HEK293T (cell line): ENCODE data around the gene SIK1.

Experiments
- CTCF ChIA-PET: fragments of 350-600 bp; formaldehyde crosslinking; extraction: SDS; loops from one replicate; lab custom pipeline; 2021; ENCODE audit warnings: antibody characterized with exemption, inconsistent platforms; lab: Yijun Ruan, JAX
- POLR2A ChIA-PET: fragments of 350-600 bp; formaldehyde crosslinking; extraction: SDS; loops from one replicate; lab custom pipeline; 2020; ENCODE audit warnings: antibody characterized with exemption, inconsistent platforms; lab: Yijun Ruan, JAX
- DNase-seq: peaks from one replicate; pipeline ENCODE4 v3.0.0; 2012; ENCODE audit warnings: mixed read lengths; ENCODE audit errors: extremely low spot score
- ARNT ChIP-seq: fragments of 450-650 bp; IDR thresholded peaks from 2 replicates; pipeline ENCODE4 v1.6.1; 2017; ENCODE audit warnings: mild to moderate bottlenecking
- BHLHE40 ChIP-seq: fragments of 450-650 bp; IDR thresholded peaks from 2 replicates; pipeline ENCODE4 v1.6.1; 2016; ENCODE audit warnings: mild to moderate bottlenecking, moderate library complexity, borderline replicate concordance
- CTBP1 ChIP-seq: fragments of 450-650 bp; IDR thresholded peaks from 2 replicates; pipeline ENCODE4 v1.6.1; 2016; ENCODE audit warnings: borderline replicate concordance
- ELF4 ChIP-seq: fragments of 450-650 bp; IDR thresholded peaks from 2 replicates; pipeline ENCODE4 v1.6.1; 2017; ENCODE audit warnings: antibody characterized with exemption
- FOXA1 ChIP-seq: fragments of 450-650 bp; IDR thresholded peaks from 2 replicates; pipeline ENCODE4 v1.6.1; 2016; ENCODE audit warnings: mild to moderate bottlenecking
- FOXK2 ChIP-seq: fragments of 450-650 bp; IDR thresholded peaks from 2 replicates; pipeline ENCODE4 v1.6.1; 2016; ENCODE audit warnings: mild to moderate bottlenecking
- FOXM1 ChIP-seq: fragments of 450-650 bp; IDR thresholded peaks from 2 replicates; pipeline ENCODE4 v1.6.1; 2017; ENCODE audit warnings: mild to moderate bottlenecking, borderline replicate concordance
- HDGF ChIP-seq: fragments of 450-650 bp; IDR thresholded peaks from 2 replicates; pipeline ENCODE4 v1.6.1; 2017; ENCODE audit warnings: antibody characterized with exemption, borderline replicate concordance
- L3MBTL2 ChIP-seq: fragments of 450-650 bp; conservative IDR thresholded peaks from 2 replicates; pipeline ENCODE4 v1.6.1; 2016; ENCODE audit warnings: mild to moderate bottlenecking
- NFRKB ChIP-seq: fragments of 450-650 bp; IDR thresholded peaks from 2 replicates; pipeline ENCODE4 v1.6.1; 2016; ENCODE audit warnings: mild to moderate bottlenecking, moderate library complexity
- SP1 ChIP-seq: fragments of 450-650 bp; IDR thresholded peaks from 2 replicates; pipeline ENCODE4 v1.6.1; 2017
- SUZ12 ChIP-seq: fragments of 450-650 bp; IDR thresholded peaks from 2 replicates; pipeline ENCODE4 v1.6.1; 2016; ENCODE audit warnings: mild to moderate bottlenecking
- TARDBP ChIP-seq: fragments of 450-650 bp; IDR thresholded peaks from 2 replicates; pipeline ENCODE4 v1.6.1; 2016
- ZNF384 ChIP-seq: fragments of 450-650 bp; IDR thresholded peaks from 2 replicates; pipeline ENCODE4 v1.6.1; 2016
- TF ChIP-seq, protein P1 (sequence below): fragments of 450-650 bp; IDR thresholded peaks from 2 replicates; pipeline ENCODE4 v1.6.1; 2016

SIK1 gene

DNA sequence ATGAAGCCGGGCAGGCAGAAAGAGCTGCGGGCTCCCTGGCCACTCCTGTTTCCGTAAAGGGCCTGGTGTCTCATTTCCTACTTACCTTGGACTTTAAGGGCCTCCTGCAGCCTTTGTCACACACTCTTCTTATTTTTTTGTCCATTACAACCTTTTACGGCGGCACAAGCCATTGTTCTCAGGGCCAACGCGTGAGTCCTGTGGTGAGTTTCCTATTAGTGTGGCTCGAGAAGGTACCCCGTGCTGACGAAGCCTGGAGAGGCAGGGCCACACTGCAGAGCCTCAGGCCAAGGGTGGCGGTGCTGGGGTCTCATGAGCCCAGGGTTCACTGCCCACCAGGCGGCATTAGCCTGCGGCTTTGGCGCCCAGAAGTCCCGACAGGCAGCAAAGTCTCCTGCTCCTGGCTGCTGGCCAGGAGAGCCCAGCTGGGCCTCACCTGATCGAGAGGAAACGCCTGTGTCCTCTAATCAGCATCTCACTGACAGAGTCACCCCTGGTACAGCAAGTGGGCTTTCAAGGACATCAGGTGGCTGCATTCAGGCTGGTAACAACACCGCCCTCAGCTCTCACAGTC lies 62.0 kb downstream of the SIK1 start:
- TF ChIP-seq CTBP1 = no peak
- no peak for TF ChIP-seq ARNT
- TF ChIP-seq HDGF = no peak
- TF ChIP-seq ELF4 = no peak
- TF ChIP-seq BHLHE40 = no peak
- no peak for TF ChIP-seq FOXM1
- TF ChIP-seq TARDBP = no peak
- TF ChIP-seq L3MBTL2 = no peak
- TF ChIP-seq, protein P1, sequence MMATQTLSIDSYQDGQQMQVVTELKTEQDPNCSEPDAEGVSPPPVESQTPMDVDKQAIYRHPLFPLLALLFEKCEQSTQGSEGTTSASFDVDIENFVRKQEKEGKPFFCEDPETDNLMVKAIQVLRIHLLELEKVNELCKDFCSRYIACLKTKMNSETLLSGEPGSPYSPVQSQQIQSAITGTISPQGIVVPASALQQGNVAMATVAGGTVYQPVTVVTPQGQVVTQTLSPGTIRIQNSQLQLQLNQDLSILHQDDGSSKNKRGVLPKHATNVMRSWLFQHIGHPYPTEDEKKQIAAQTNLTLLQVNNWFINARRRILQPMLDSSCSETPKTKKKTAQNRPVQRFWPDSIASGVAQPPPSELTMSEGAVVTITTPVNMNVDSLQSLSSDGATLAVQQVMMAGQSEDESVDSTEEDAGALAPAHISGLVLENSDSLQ = no peak
- no peak for TF ChIP-seq NFRKB
- TF ChIP-seq FOXK2 = no peak
- no peak for TF ChIP-seq FOXA1
- no peak for TF ChIP-seq SP1
- no peak for TF ChIP-seq SUZ12
- TF ChIP-seq ZNF384 = no peak
- ChIA-PET CTCF (no interaction called here), POLR2A (no interaction called here)
- DNase-seq = no peak
